K562 (cell line): Measurements from ENCODE around the gene ACTR3C.
"Not testable (repeated sequence)": the region's sequence is repeated elsewhere in the genome, so short reads cannot be mapped to it uniquely, and the experiment has no call there.

ENCODE experiments used
- BDP1 ChIP-seq: IDR thresholded peaks from 3 replicates; pipeline ENCODE4 v1.6.1; 2011; ENCODE audit not compliant: insufficient read length, insufficient read depth
- FOXJ3 ChIP-seq: sonication (generic); formaldehyde crosslinking; IDR thresholded peaks from 2 replicates; pipeline ENCODE4 v1.4.0; 2020; ENCODE audit warnings: mild to moderate bottlenecking, missing genetic modification reagents
- GABPA ChIP-seq: fragments of 200-800 bp; sonication (Bioruptor generic); conservative IDR thresholded peaks from 2 replicates; pipeline ENCODE4 v1.6.1; 2016; ENCODE audit warnings: low read depth, missing genetic modification characterization, missing compliant biosample characterization
- JUN ChIP-seq, 2 experiments: sonication (generic) in 1 of 2; formaldehyde crosslinking in 1 of 2; IDR thresholded peaks; 2 replicates each; pipeline versions ENCODE4 v1.6.1 to v1.8.0; 2012 to 2022; ENCODE audit warnings: borderline replicate concordance in 2 of 2, mild to moderate bottlenecking in 2 of 2, improper control_type of control experiment in 1 of 2, low read depth in 1 of 2, low read length in 1 of 2, missing genetic modification reagents in 1 of 2
- NR2F6 ChIP-seq: fragments of 450-650 bp; formaldehyde crosslinking; IDR thresholded peaks from 2 replicates; pipeline ENCODE4 v1.4.0; 2020; ENCODE audit warnings: mild to moderate bottlenecking
- POLR2A ChIP-seq: fragments of 450-650 bp; conservative IDR thresholded peaks from 2 replicates; pipeline ENCODE4 v1.6.1; 2016
- ZBTB33 ChIP-seq: sonication (generic); formaldehyde crosslinking; IDR thresholded peaks from 2 replicates; pipeline ENCODE4 v1.8.1; 2023; ENCODE audit warnings: mild to moderate bottlenecking, missing genetic modification reagents
- ZNF134 ChIP-seq: fragments of 250-450 bp; sonication (Bioruptor Pico); conservative IDR thresholded peaks from 2 replicates; pipeline ENCODE4 v1.4.0; 2020
- TF ChIP-seq, protein P1 (sequence below): fragments of 450-650 bp; IDR thresholded peaks from 2 replicates; pipeline ENCODE4 v1.6.1; 2018; ENCODE audit warnings: mild to moderate bottlenecking, low read depth; ENCODE audit not compliant: partially characterized antibody
- TF ChIP-seq, protein P2 (sequence below), 3 experiments: IDR thresholded peaks in 2 of 3; conservative IDR thresholded peaks in 1 of 3; 2 replicates each; pipeline ENCODE4 v1.5.1; 2011 to 2012; ENCODE audit warnings: low read length in 3 of 3, mild to moderate bottlenecking in 3 of 3, control low read depth in 2 of 3, improper control_type of control experiment in 1 of 3, inconsistent platforms in 1 of 3, low read depth in 1 of 3, mixed read lengths in 1 of 3, moderate library complexity in 1 of 3; ENCODE audit not compliant: insufficient read depth in 2 of 3
- TF ChIP-seq, protein P3 (sequence below), 2 experiments: fragments of 450-650 bp; formaldehyde crosslinking in 1 of 2; IDR thresholded peaks; 2 replicates each; pipeline versions ENCODE4 v1.4.0 to v1.6.1; 2014 to 2020; ENCODE audit warnings: mild to moderate bottlenecking in 2 of 2, borderline replicate concordance in 1 of 2, low read depth in 1 of 2

- TF ChIP-seq, protein P1, sequence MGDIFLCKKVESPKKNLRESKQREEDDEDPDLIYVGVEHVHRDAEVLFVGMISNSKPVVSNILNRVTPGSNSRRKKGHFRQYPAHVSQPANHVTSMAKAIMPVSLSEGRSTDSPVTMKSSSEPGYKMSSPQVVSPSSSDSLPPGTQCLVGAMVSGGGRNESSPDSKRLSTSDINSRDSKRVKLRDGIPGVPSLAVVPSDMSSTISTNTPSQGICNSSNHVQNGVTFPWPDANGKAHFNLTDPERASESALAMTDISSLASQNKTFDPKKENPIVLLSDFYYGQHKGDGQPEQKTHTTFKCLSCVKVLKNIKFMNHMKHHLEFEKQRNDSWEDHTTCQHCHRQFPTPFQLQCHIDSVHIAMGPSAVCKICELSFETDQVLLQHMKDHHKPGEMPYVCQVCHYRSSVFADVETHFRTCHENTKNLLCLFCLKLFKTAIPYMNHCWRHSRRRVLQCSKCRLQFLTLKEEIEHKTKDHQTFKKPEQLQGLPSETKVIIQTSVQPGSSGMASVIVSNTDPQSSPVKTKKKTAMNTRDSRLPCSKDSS: not testable (repeated sequence)
- TF ChIP-seq JUN (IDR thresholded peaks at IDR 0.05; ENCODE audit: borderline replicate concordance, low read depth, low read length); JUN (CRISPR knock-in tag; IDR thresholded peaks at IDR 0.05; ENCODE audit: borderline replicate concordance); POLR2A; ZNF134 (CRISPR knock-in tag); NR2F6 (CRISPR knock-in tag); FOXJ3 (CRISPR knock-in tag); BDP1; GABPA (tag): not testable (repeated sequence)
- TF ChIP-seq, protein P2, sequence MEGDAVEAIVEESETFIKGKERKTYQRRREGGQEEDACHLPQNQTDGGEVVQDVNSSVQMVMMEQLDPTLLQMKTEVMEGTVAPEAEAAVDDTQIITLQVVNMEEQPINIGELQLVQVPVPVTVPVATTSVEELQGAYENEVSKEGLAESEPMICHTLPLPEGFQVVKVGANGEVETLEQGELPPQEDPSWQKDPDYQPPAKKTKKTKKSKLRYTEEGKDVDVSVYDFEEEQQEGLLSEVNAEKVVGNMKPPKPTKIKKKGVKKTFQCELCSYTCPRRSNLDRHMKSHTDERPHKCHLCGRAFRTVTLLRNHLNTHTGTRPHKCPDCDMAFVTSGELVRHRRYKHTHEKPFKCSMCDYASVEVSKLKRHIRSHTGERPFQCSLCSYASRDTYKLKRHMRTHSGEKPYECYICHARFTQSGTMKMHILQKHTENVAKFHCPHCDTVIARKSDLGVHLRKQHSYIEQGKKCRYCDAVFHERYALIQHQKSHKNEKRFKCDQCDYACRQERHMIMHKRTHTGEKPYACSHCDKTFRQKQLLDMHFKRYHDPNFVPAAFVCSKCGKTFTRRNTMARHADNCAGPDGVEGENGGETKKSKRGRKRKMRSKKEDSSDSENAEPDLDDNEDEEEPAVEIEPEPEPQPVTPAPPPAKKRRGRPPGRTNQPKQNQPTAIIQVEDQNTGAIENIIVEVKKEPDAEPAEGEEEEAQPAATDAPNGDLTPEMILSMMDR (IDR thresholded peaks at IDR 0.05 in 2 of 3, conservative IDR thresholded peaks at IDR 0.05 in 1 of 3; ENCODE audit: insufficient read depth in 2 of 3, low read depth in 1 of 3, low read length in 3 of 3): peak; percentile 66 to 72 (median 67)
- TF ChIP-seq ZBTB33: 0 out of 2 replicates have a peak, but pooled peaks have one; percentile 16
- TF ChIP-seq, protein P3, sequence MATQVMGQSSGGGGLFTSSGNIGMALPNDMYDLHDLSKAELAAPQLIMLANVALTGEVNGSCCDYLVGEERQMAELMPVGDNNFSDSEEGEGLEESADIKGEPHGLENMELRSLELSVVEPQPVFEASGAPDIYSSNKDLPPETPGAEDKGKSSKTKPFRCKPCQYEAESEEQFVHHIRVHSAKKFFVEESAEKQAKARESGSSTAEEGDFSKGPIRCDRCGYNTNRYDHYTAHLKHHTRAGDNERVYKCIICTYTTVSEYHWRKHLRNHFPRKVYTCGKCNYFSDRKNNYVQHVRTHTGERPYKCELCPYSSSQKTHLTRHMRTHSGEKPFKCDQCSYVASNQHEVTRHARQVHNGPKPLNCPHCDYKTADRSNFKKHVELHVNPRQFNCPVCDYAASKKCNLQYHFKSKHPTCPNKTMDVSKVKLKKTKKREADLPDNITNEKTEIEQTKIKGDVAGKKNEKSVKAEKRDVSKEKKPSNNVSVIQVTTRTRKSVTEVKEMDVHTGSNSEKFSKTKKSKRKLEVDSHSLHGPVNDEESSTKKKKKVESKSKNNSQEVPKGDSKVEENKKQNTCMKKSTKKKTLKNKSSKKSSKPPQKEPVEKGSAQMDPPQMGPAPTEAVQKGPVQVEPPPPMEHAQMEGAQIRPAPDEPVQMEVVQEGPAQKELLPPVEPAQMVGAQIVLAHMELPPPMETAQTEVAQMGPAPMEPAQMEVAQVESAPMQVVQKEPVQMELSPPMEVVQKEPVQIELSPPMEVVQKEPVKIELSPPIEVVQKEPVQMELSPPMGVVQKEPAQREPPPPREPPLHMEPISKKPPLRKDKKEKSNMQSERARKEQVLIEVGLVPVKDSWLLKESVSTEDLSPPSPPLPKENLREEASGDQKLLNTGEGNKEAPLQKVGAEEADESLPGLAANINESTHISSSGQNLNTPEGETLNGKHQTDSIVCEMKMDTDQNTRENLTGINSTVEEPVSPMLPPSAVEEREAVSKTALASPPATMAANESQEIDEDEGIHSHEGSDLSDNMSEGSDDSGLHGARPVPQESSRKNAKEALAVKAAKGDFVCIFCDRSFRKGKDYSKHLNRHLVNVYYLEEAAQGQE (IDR thresholded peaks at IDR 0.05; ENCODE audit: borderline replicate concordance): peak; percentile 89
- TF ChIP-seq, protein P3 (CRISPR knock-in tag; IDR thresholded peaks at IDR 0.05; ENCODE audit: low read depth): not testable (repeated sequence)
Observed at GRCh38 chr7:150285849-150286754, 37.2 kb downstream of the ACTR3C start.
